Lung (tissue), 12 donors: Measurements from ENCODE around the gene SLC5A2. TPM values are rescaled to one million over a fixed set of nuclear protein-coding genes. Genes with fewer than 3 reads are reported as not detected.

Source experiments
- ATAC-seq: fragments of 200-7000 bp; cut with Tn5 transposase; one replicate; pipeline ENCODE4 v1.9.1; 2020; ENCODE audit warnings: moderate number of reproducible peaks; ENCODE audit not compliant: insufficient read depth, low FRiP score
- DNase-seq, 3 donors: peaks; one replicate each; pipeline ENCODE4 v3.0.0-alpha.2; 2013 to 2017
- H3K27ac ChIP-seq, 2 donors: one replicate each; pipeline ENCODE4 v1.5.1; 2013; ENCODE audit warnings: mild to moderate bottlenecking in 2 of 2, moderate library complexity in 2 of 2, control low read depth in 1 of 2, inconsistent platforms in 1 of 2, low read depth in 1 of 2, low read length in 1 of 2
- H3K27me3 ChIP-seq, 3 donors: one replicate each; pipeline ENCODE4 v1.5.1; 2013; ENCODE audit warnings: low read length in 2 of 3; ENCODE audit not compliant: control insufficient read depth in 3 of 3, insufficient read depth in 3 of 3
- H3K36me3 ChIP-seq, 4 donors: one replicate each; pipeline ENCODE4 v1.5.1; 2013; ENCODE audit warnings: low read length in 4 of 4, mild to moderate bottlenecking in 1 of 4, moderate library complexity in 1 of 4; ENCODE audit not compliant: control insufficient read depth in 4 of 4, insufficient read depth in 4 of 4
- H3K4me1 ChIP-seq, 5 donors: one replicate each; pipeline ENCODE4 v1.5.1; 2013; ENCODE audit warnings: low read length in 5 of 5, mild to moderate bottlenecking in 2 of 5, moderate library complexity in 1 of 5; ENCODE audit not compliant: control insufficient read depth in 5 of 5, insufficient read depth in 5 of 5
- H3K4me3 ChIP-seq: one replicate; pipeline ENCODE4 v1.5.1; 2013; ENCODE audit warnings: mild to moderate bottlenecking, control low read depth, moderate library complexity
- H3K9ac ChIP-seq, 2 donors: one replicate each; pipeline ENCODE4 v1.5.1; 2013; ENCODE audit warnings: low read length in 2 of 2, control low read depth in 1 of 2; ENCODE audit not compliant: insufficient read depth in 1 of 2
- H3K9me3 ChIP-seq, 4 donors: one replicate each; pipeline ENCODE4 v1.5.1; 2013; ENCODE audit warnings: low read length in 3 of 4, mild to moderate bottlenecking in 1 of 4, moderate library complexity in 1 of 4; ENCODE audit not compliant: control insufficient read depth in 4 of 4, insufficient read depth in 3 of 4
- WGBS, 2 donors: extraction: QIAGEN DNeasy Blood & Tissue Kit; methylation state at CpG; one replicate each; pipeline ENCODE4 v1.1.7; 2013; 5-methylcytosine and 5-hydroxymethylcytosine counted together
- polyA plus RNA-seq, 2 donors: library from polyadenylated mRNA; stranded (reverse); fragments of 200-250 nt; gene quantifications; one replicate each; pipeline ENCODE4 v1.2.1, GENCODE V29; 2013
- total RNA-seq, 2 donors: library from RNA; depleted of rRNA in 1 of 2; stranded (reverse); fragments of >200 nt in 1 of 2; gene quantifications; one replicate each; pipeline ENCODE4 v1.2.1, GENCODE V29; 2014 to 2021
- TF ChIP-seq, protein P1 (sequence below): IDR thresholded peaks from 2 replicates; pipeline ENCODE4 v1.5.1; 2012; ENCODE audit warnings: mild to moderate bottlenecking; ENCODE audit errors: control extremely low read depth, extremely low read depth
- donor health status: control.
- donor health status: control.
- donor health status: Bipolar disorder and iron deficiency.
- donor health status: healthy.
- donor health status: DM: yes; HTN: yes; CAD: no.

Gene SLC5A2
- total and polyA plus RNA-seq, 4 donors: 0.85 to 3.1 (median 2.3) TPM

DNA sequence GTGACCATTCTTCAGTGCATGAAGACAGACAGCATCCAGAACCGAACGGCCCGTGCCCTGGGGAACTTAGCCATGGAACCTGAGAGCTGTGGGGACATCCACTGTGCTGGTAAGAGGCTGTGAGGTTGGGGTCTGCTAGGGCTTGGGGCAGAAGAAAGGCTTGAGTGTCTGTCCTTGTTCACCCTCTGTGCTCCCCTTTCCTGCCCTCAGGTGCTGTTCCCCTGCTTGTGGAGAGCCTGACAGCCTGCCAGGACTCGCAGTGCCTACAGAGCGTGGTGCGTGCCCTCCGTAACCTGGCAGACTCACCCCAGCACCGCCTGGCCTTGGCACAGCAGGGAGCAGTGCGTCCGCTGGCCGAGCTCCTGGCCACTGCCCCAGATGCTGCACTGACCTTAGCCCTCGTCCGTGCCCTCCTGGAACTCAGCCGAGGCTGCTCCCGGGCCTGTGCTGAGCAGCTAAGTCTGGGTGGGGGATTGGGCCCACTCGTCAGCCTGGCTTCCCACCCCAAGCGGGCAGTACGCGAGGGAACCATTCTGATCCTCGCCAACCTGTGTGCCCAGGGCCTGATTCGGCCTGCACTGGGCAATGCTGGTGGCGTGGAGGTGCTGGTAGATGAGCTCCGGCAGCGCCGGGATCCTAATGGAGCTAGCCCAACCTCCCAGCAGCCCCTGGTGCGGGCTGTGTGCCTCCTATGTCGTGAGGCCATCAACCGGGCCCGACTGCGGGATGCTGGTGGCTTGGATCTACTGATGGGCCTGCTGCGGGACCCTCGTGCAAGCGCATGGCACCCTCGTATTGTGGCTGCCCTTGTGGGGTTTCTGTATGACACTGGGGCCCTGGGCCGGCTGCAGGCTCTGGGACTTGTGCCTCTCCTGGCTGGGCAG is 20.8 kb upstream of the SLC5A2 start:
- Histone ChIP-seq H3K27ac (no peak overlapping the region), H3K27me3 (no peaks in the 10 kb centered on the region), H3K36me3 (peaks cover 3 to 39% (median 10%) of the 10 kb centered on the region in 4 donors), H3K4me3 (no peak overlapping the region), H3K9ac (no peak overlapping the region), H3K4me1 (peaks cover 5 to 19% (median 8%) of the 10 kb centered on the region in 5 donors), H3K9me3 (no peaks in the 10 kb centered on the region)
- ATAC-seq (no peak), DNase-seq (no peak)
- 94 to 97% methylated on average over 35 of the region's 35 CpGs for WGBS, 2 donors
- TF ChIP-seq, protein P1, sequence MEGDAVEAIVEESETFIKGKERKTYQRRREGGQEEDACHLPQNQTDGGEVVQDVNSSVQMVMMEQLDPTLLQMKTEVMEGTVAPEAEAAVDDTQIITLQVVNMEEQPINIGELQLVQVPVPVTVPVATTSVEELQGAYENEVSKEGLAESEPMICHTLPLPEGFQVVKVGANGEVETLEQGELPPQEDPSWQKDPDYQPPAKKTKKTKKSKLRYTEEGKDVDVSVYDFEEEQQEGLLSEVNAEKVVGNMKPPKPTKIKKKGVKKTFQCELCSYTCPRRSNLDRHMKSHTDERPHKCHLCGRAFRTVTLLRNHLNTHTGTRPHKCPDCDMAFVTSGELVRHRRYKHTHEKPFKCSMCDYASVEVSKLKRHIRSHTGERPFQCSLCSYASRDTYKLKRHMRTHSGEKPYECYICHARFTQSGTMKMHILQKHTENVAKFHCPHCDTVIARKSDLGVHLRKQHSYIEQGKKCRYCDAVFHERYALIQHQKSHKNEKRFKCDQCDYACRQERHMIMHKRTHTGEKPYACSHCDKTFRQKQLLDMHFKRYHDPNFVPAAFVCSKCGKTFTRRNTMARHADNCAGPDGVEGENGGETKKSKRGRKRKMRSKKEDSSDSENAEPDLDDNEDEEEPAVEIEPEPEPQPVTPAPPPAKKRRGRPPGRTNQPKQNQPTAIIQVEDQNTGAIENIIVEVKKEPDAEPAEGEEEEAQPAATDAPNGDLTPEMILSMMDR: no peak

- WGBS, 2 donors: 95 to 97% methylated on average over 36 of the region's 36 CpGs
- H3K4me3 ChIP-seq: no peak overlapping the region
- ATAC-seq (no peak), DNase-seq (no peak)
- H3K4me1 ChIP-seq: peaks cover 0 to 8% (median 5%) of the 10 kb centered on the region in 5 donors
- H3K27me3 ChIP-seq: no peaks in the 10 kb centered on the region
- no peaks in the 10 kb centered on the region for H3K9me3 ChIP-seq
- peaks cover 3 to 39% (median 9%) of the 10 kb centered on the region in 4 donors for H3K36me3 ChIP-seq
- no peak overlapping the region for H3K27ac ChIP-seq
- TF ChIP-seq, protein P1: no peak
- no peak overlapping the region for H3K9ac ChIP-seq
Observed at GRCh38 chr16:31464348-31464769, 18.6 kb upstream of the SLC5A2 start.

GRCh38 chr16:31464781-31465260 is 18.1 kb upstream of the SLC5A2 start:
- H3K4me1 ChIP-seq: peaks cover 0 to 8% (median 5%) of the 10 kb centered on the region in 5 donors
- no peaks in the 10 kb centered on the region for H3K27me3 ChIP-seq
- H3K27ac ChIP-seq: no peak overlapping the region
- TF ChIP-seq, protein P1: no peak
- H3K36me3 ChIP-seq: peaks cover 3 to 39% (median 9%) of the 10 kb centered on the region in 4 donors
- ATAC-seq (no peak), DNase-seq (no peak)
- 93 to 95% methylated on average over 14 to 17 of the region's 17 CpGs for WGBS, 2 donors
- no peak overlapping the region for H3K4me3 ChIP-seq
- H3K9me3 ChIP-seq: no peaks in the 10 kb centered on the region
- no peak overlapping the region for H3K9ac ChIP-seq
